HEK293T (cell line): ENCODE data around the gene MEST.

ENCODE experiments used
- BHLHE40 ChIP-seq: fragments of 450-650 bp; IDR thresholded peaks from 2 replicates; pipeline ENCODE4 v1.6.1; 2016; ENCODE audit warnings: mild to moderate bottlenecking, moderate library complexity, borderline replicate concordance
- HDGF ChIP-seq: fragments of 450-650 bp; IDR thresholded peaks from 2 replicates; pipeline ENCODE4 v1.6.1; 2017; ENCODE audit warnings: antibody characterized with exemption, borderline replicate concordance
- TARDBP ChIP-seq: fragments of 450-650 bp; IDR thresholded peaks from 2 replicates; pipeline ENCODE4 v1.6.1; 2016
- ZNF384 ChIP-seq: fragments of 450-650 bp; IDR thresholded peaks from 2 replicates; pipeline ENCODE4 v1.6.1; 2016

DNA sequence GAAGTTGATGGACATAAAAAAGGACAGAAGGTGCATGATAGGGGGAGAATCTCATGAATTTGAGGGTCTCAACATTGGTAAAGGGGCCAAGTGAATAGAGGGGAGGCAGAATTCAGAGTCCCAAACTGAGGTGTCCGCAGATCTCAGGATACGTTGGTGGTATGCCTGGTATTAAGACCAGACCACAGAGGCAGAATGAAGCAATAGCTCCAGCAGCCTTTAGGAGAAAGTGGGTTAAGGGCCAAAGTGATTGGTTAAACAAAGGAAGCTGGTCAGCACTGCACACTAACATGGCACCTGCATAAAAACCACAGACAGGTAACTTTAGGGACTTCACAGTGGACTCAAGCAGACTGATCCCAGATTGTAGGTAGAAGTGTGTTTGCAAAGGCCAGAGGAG is 37.5 kb downstream of the MEST start:
- TF ChIP-seq HDGF (no peak), BHLHE40 (no peak), TARDBP (no peak), ZNF384 (no peak)
